ENCODE measurements around the gene MYMX. TPM values are rescaled to one million over a fixed set of nuclear protein-coding genes. Genes with fewer than 3 reads are reported as not detected.

MYMX gene
- polyA plus RNA-seq, 3 donors: not detected

DNA sequence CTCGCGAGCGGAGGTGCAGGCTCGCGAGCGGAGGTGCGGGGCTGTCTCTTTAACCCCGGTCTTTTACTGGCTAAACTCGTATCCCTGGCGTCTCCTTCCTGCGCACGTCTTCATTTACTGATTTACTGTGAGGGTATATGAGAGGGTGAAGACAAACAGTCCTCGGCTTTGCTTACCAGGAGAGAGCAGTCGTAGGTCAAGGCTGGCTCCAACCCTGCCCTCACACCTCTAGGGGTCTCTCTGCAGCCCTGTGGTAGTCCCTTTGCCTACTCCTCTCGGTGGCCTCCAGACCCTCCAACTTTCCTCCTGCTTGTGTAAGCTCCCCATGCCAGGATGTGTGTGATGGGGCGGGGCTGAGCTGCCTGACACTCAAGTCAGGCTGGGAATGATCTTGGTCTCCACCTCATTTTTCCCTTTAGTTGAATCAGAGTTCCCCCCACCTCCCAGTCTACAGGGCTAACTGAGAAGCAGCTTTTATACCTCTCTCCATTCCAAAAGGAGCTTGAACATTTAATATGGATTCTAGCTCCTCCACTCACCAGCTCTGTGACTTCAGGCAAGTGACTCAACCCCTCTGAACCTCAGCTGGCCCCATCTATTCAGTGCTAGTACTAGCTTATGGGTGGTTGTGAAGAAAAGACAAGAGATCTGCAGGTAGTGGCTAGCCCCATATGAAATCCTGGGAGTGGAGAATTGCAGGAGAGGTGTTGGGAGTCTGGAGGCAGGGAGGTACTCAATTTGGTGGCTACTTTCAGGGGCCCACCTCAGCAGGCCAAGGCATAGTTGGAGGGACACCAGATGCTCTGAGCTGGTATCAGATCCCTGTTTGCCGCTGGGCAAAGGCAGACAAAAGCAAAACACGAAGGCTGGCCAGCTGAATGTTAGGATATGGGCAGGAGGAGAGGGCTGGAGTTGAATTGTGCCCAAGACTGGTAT is 7.6 kb downstream of the MYMX start:
- H3K27ac Mint-ChIP-seq: peak overlapping the region in 5 of 7 donors; percentile 5 to 73 (median 43)
- peak overlapping the region; percentile 73 to 82 for H3K4me3 Mint-ChIP-seq
- peak overlapping the region; percentile 89 for H3K4me2 ChIP-seq (replicated peaks; ENCODE audit: extremely low read depth, low read length, poor library complexity, severe bottlenecking)
- peaks cover 61% of the 10 kb centered on the region for H3K4me1 Mint-ChIP-seq
- peaks cover 5 to 17% (median 7%) of the 10 kb centered on the region in 3 donors for H3K27me3 Mint-ChIP-seq (ENCODE audit: low read depth in 3 of 3)
- H3K9ac ChIP-seq (ENCODE audit: insufficient read depth, low read length, poor library complexity, severe bottlenecking): peak overlapping the region; percentile 15
- peaks cover 57 to 63% of the 10 kb centered on the region in 2 donors for H3K4me1 ChIP-seq (ENCODE audit: control insufficient read depth in 1 of 2, insufficient read depth in 2 of 2, low read length in 2 of 2)
- peaks cover 2 to 8% of the 10 kb centered on the region in 2 donors for H3K36me3 Mint-ChIP-seq
- no peak for DNase-seq
- TF ChIP-seq, protein P1, sequence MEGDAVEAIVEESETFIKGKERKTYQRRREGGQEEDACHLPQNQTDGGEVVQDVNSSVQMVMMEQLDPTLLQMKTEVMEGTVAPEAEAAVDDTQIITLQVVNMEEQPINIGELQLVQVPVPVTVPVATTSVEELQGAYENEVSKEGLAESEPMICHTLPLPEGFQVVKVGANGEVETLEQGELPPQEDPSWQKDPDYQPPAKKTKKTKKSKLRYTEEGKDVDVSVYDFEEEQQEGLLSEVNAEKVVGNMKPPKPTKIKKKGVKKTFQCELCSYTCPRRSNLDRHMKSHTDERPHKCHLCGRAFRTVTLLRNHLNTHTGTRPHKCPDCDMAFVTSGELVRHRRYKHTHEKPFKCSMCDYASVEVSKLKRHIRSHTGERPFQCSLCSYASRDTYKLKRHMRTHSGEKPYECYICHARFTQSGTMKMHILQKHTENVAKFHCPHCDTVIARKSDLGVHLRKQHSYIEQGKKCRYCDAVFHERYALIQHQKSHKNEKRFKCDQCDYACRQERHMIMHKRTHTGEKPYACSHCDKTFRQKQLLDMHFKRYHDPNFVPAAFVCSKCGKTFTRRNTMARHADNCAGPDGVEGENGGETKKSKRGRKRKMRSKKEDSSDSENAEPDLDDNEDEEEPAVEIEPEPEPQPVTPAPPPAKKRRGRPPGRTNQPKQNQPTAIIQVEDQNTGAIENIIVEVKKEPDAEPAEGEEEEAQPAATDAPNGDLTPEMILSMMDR (IDR thresholded peaks at IDR 0.05): peak; percentile 12
- H3K4me3 ChIP-seq (replicated peaks in 1 of 3; ENCODE audit: low read depth in 2 of 3, low read length in 3 of 3): peak overlapping the region in 2 of 3 experiments; percentile 26 to 73
- peaks cover 0 to 2% (median 0%) of the 10 kb centered on the region in 7 donors for H3K9me3 Mint-ChIP-seq
- peaks cover 11% of the 10 kb centered on the region for H4K20me1 ChIP-seq (ENCODE audit: insufficient read depth, low read length)
- no peaks in the 10 kb centered on the region for H3K9me3 ChIP-seq (replicated peaks in 1 of 2; ENCODE audit: control insufficient read depth in 1 of 2, insufficient read depth in 1 of 2, low read length in 2 of 2)
- 67% methylated on average over 3 of the region's 18 CpGs for WGBS (ENCODE audit: insufficient coverage)
- H2AFZ ChIP-seq (ENCODE audit: insufficient read depth, low read depth, low read length, poor library complexity, severe bottlenecking): peak overlapping the region; percentile 41
- intact Hi-C loops (cut with micrococcal nuclease): loop anchor here (5.0 kb wide), 2 partner anchors 33 to 97 kb away; partner anchors contain the start of genes SLC35B2 (in 2 of the 2), MRPL14 (in 1 of the 2) and TMEM63B (in 1 of the 2)
- H3K27me3 ChIP-seq (ENCODE audit: control insufficient read depth in 2 of 2, insufficient read depth in 2 of 2, low read length in 2 of 2): peaks cover 0 to 7% of the 10 kb centered on the region in 2 donors
- H3K79me2 ChIP-seq (ENCODE audit: insufficient read depth, low read length): peaks cover 24% of the 10 kb centered on the region
- H3K27ac ChIP-seq (ENCODE audit: low read depth in 1 of 2, low read length in 2 of 2): no peak overlapping the region
- H3K36me3 ChIP-seq (replicated peaks in 1 of 2; ENCODE audit: control insufficient read depth in 1 of 2, insufficient read depth in 2 of 2, low read length in 2 of 2): no peaks in the 10 kb centered on the region

GRCh38 chr6:44224965-44225305 is 8.2 kb downstream of the MYMX start:
- H3K4me3 ChIP-seq (replicated peaks in 1 of 3; ENCODE audit: low read depth in 2 of 3, low read length in 3 of 3): no peak overlapping the region
- H3K4me1 Mint-ChIP-seq: peaks cover 62% of the 10 kb centered on the region
- intact Hi-C loops (cut with micrococcal nuclease): loop anchor here (5.0 kb wide), 2 partner anchors 32 to 98 kb away; partner anchors contain the start of genes SLC35B2 (in 2 of the 2), MRPL14 (in 1 of the 2) and TMEM63B (in 1 of the 2)
- H3K79me2 ChIP-seq (ENCODE audit: insufficient read depth, low read length): peaks cover 22% of the 10 kb centered on the region
- H4K20me1 ChIP-seq (ENCODE audit: insufficient read depth, low read length): peaks cover 11% of the 10 kb centered on the region
- H2AFZ ChIP-seq (ENCODE audit: insufficient read depth, low read depth, low read length, poor library complexity, severe bottlenecking): no peak overlapping the region
- H3K36me3 Mint-ChIP-seq: peaks cover 9% of the 10 kb centered on the region in 2 donors
- peaks cover 0 to 2% (median 0%) of the 10 kb centered on the region in 7 donors for H3K9me3 Mint-ChIP-seq
- H3K9me3 ChIP-seq (replicated peaks in 1 of 2; ENCODE audit: control insufficient read depth in 1 of 2, insufficient read depth in 1 of 2, low read length in 2 of 2): no peaks in the 10 kb centered on the region
- H3K27ac Mint-ChIP-seq: no peak overlapping the region
- H3K4me2 ChIP-seq (replicated peaks; ENCODE audit: extremely low read depth, low read length, poor library complexity, severe bottlenecking): no peak overlapping the region
- peaks cover 5 to 17% (median 7%) of the 10 kb centered on the region in 3 donors for H3K27me3 Mint-ChIP-seq (ENCODE audit: low read depth in 3 of 3)
- no peak overlapping the region for H3K27ac ChIP-seq (ENCODE audit: low read depth in 1 of 2, low read length in 2 of 2)
- peaks cover 0 to 7% of the 10 kb centered on the region in 2 donors for H3K27me3 ChIP-seq (ENCODE audit: control insufficient read depth in 2 of 2, insufficient read depth in 2 of 2, low read length in 2 of 2)
- TF ChIP-seq, protein P1 (IDR thresholded peaks at IDR 0.05): no peak
- peaks cover 0 to 3% of the 10 kb centered on the region in 2 donors for H3K36me3 ChIP-seq (replicated peaks in 1 of 2; ENCODE audit: control insufficient read depth in 1 of 2, insufficient read depth in 2 of 2, low read length in 2 of 2)
- H3K4me3 Mint-ChIP-seq: no peak overlapping the region
- no peak overlapping the region for H3K9ac ChIP-seq (ENCODE audit: insufficient read depth, low read length, poor library complexity, severe bottlenecking)
- no CpG with 5 or more reads among the region's 4 CpGs for WGBS (ENCODE audit: insufficient coverage)
- DNase-seq: no peak
- H3K4me1 ChIP-seq (ENCODE audit: control insufficient read depth in 1 of 2, insufficient read depth in 2 of 2, low read length in 2 of 2): peaks cover 54 to 58% of the 10 kb centered on the region in 2 donors
